Body of pancreas (tissue), 4 donors: ENCODE results near the gene DLG1. TPM values are rescaled to one million over a fixed set of nuclear protein-coding genes. Genes with fewer than 3 reads are reported as not detected.

Experiments
- ATAC-seq: fragments of 150-250 bp; one replicate; pipeline ENCODE4 v1.9.1; 2016
- DNase-seq, 4 donors: peaks; one replicate each; pipeline ENCODE4 v3.0.0-alpha.2; 2019
- H3K27ac ChIP-seq, 4 donors: fragments of 200-600 bp; sonication (generic); 1 replicate in 3 of 4; 2 replicates in 1 of 4; pipeline versions ENCODE4 v1.5.1 to v1.6.1; 2016 to 2019; ENCODE audit warnings: mild to moderate bottlenecking in 1 of 4, mixed read lengths in 1 of 4, moderate library complexity in 1 of 4
- H3K27me3 ChIP-seq, 2 donors: fragments of 200-600 bp; sonication (generic); one replicate each; pipeline ENCODE4 v1.6.0; 2016; ENCODE audit warnings: mild to moderate bottlenecking in 1 of 2
- H3K36me3 ChIP-seq, 2 donors: fragments of 200-600 bp; sonication (generic); replicated peaks in 1 of 2; 2 replicates each; pipeline ENCODE4 v1.5.1; 2016; ENCODE audit warnings: low read depth in 2 of 2; ENCODE audit not compliant: insufficient read depth in 1 of 2
- H3K4me1 ChIP-seq: fragments of 200-600 bp; sonication (generic); one replicate; pipeline ENCODE4 v1.6.0; 2016
- H3K4me3 ChIP-seq, 2 donors: fragments of 200-600 bp; sonication (generic); 1 replicate in 1 of 2; 2 replicates in 1 of 2; pipeline ENCODE4 v1.5.1; 2016 to 2019
- H3K9me3 ChIP-seq, 3 donors: fragments of 200-600 bp; sonication (generic); 1 replicate in 2 of 3; 2 replicates in 1 of 3; pipeline ENCODE4 v1.5.1; 2016
- POLR2A ChIP-seq, 3 donors: fragments of 450-650 bp; IDR thresholded peaks; one replicate each; pipeline ENCODE4 v1.6.1; 2016; ENCODE audit warnings: antibody characterized with exemption in 3 of 3, mild to moderate bottlenecking in 2 of 3
- WGBS, 2 donors: methylation state at CpG; one replicate each; pipeline ENCODE4 v1.1.5; 2017; 5-methylcytosine and 5-hydroxymethylcytosine counted together
- intact Hi-C: fragments of 100-400 bp; cut with DNase I; formaldehyde crosslinking; loops from one replicate; pipeline ENCODE4 v1.15.1; 2023
- total RNA-seq, 2 donors: library from RNA; depleted of rRNA; stranded (reverse); fragments of >200 nt; gene quantifications; one replicate each; pipeline ENCODE4 v1.1.0, GENCODE V29; 2016
- TF ChIP-seq, protein P1 (sequence below), 7 experiments: fragments of 450-650 bp in 4 of 7; fragments of 200-600 bp in 3 of 7; sonication (generic) in 3 of 7; IDR thresholded peaks; one replicate each; pipeline ENCODE4 v1.5.1; 2016 to 2019; ENCODE audit warnings: antibody characterized with exemption in 7 of 7

Gene DLG1
- total RNA-seq, 2 donors from 2014 or later = 45.8 to 48.8 TPM

DNA sequence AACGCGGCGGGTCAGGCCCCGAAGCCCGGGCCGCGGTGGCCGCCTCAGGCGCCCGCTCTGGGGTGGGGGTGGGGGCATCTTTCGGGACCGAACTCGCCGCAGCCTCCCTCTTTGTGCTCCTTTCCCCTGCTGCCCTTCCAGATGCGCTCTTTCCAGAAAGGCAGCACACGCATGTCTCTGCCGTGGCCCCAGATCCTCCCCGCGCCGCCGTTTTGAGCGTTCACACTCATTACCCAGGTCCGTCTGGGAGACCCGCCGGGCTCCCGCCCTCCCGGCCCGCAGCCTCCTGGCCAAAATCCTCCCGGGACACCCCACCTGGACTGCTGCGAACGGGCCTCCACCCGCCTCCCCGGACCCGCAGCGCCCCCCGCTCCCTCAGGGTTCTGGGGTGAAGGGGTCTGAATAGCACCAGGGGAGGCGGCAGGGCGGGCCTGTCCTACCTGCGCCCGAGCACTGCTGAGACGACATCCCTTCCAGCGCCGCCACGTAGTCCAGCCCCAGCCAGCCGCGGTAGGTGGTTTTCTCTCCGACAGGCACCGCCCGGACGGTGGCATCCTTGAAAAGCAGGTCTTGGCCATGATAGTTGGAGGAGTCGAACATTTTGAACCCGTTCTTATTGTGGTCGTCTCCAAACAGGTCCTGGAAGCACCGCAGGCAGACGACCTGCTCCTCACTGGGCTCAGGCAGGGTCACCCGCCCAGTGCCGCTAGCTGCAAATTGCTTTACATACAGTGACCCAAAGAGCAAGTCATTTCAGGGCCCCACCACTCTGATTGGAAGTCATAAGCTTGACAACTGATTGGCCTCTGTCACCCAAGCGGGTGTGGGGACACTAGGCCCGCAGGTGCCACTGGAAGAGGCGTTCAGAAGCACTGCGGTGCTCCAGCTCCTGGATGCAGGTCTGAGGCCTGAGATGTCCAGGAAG is 294.7 kb downstream of the DLG1 start:
- no peaks in the 10 kb centered on the region for H3K27me3 ChIP-seq
- ATAC-seq = peak; percentile 17
- H3K27ac ChIP-seq = peak overlapping the region; percentile 79 to 83 (median 80)
- intact Hi-C loops = no loop called here
- 0 to 29% methylated on average over 11 to 50 of the region's 61 CpGs for WGBS, 2 donors
- peaks cover 17% of the 10 kb centered on the region for H3K4me1 ChIP-seq
- H3K4me3 ChIP-seq = peak overlapping the region; percentile 6 to 28
- DNase-seq = peak; percentile 33 to 50 (median 45)
- no peaks in the 10 kb centered on the region for H3K9me3 ChIP-seq
- no peaks in the 10 kb centered on the region for H3K36me3 ChIP-seq
- TF ChIP-seq, protein P1, sequence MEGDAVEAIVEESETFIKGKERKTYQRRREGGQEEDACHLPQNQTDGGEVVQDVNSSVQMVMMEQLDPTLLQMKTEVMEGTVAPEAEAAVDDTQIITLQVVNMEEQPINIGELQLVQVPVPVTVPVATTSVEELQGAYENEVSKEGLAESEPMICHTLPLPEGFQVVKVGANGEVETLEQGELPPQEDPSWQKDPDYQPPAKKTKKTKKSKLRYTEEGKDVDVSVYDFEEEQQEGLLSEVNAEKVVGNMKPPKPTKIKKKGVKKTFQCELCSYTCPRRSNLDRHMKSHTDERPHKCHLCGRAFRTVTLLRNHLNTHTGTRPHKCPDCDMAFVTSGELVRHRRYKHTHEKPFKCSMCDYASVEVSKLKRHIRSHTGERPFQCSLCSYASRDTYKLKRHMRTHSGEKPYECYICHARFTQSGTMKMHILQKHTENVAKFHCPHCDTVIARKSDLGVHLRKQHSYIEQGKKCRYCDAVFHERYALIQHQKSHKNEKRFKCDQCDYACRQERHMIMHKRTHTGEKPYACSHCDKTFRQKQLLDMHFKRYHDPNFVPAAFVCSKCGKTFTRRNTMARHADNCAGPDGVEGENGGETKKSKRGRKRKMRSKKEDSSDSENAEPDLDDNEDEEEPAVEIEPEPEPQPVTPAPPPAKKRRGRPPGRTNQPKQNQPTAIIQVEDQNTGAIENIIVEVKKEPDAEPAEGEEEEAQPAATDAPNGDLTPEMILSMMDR (IDR thresholded peaks at IDR 0.05) = no peak
- peak in 2 of 3 donors; percentile 17 to 35 for TF ChIP-seq POLR2A (IDR thresholded peaks at IDR 0.05)

DNA sequence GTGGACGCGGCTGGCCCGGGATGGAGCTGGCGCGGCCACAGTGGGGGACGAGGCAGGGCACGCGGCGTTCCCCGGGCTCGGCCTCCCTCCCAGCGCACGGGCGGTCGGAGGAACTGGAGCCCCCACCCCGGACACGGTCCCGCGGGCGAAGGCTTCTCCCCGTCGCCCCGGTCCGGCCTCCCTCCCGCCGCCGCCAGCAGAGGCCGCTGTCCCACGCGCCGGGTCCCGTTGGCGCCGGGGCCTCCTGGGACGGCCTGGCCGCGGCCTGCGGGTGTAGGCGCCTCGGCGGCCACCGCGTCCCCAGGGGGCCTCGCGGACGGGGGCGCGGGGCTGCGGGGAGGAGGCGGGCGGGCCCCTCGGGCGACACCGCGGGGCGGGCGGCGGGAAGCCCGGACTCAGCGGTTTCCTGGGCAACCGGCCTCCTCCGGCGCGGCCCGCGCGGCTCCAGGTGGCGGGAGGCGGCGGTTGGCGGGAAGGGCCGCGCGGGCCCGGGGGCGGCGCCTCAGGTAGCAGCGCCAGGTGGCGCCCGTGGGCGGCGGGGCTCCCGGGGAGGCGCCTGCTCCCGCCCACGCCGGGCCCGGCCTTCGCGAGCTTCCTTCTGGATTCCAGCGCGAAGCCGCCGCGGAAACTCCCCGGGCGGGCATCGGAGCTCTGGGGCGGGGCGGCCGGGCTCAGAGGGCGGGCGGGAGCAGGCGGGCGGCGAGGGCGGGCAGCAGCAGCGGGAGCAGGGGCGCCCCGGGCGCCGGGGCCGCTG is 295.5 kb downstream of the DLG1 start:
- WGBS, 2 donors = 1% methylated on average over 82 of the region's 113 CpGs; no CpG with 5 or more reads in 1 of the 2 donors
- peaks cover 17% of the 10 kb centered on the region for H3K4me1 ChIP-seq
- peak overlapping the region in 1 of 2 donors; percentile 28 for H3K4me3 ChIP-seq
- ATAC-seq (peak; percentile 92), DNase-seq (peak; percentile 89 to 90 (median 90))
- intact Hi-C loops = no loop called here
- peak in 2 of 3 donors; percentile 9 to 33 for TF ChIP-seq POLR2A (IDR thresholded peaks at IDR 0.05)
- TF ChIP-seq, protein P1 (IDR thresholded peaks at IDR 0.05) = peak; percentile 43 to 83 (median 73)
- H3K27ac ChIP-seq = peak overlapping the region; percentile 79 to 83 (median 80)
- no peaks in the 10 kb centered on the region for H3K36me3 ChIP-seq
- H3K9me3 ChIP-seq = no peaks in the 10 kb centered on the region
- no peaks in the 10 kb centered on the region for H3K27me3 ChIP-seq

DNA sequence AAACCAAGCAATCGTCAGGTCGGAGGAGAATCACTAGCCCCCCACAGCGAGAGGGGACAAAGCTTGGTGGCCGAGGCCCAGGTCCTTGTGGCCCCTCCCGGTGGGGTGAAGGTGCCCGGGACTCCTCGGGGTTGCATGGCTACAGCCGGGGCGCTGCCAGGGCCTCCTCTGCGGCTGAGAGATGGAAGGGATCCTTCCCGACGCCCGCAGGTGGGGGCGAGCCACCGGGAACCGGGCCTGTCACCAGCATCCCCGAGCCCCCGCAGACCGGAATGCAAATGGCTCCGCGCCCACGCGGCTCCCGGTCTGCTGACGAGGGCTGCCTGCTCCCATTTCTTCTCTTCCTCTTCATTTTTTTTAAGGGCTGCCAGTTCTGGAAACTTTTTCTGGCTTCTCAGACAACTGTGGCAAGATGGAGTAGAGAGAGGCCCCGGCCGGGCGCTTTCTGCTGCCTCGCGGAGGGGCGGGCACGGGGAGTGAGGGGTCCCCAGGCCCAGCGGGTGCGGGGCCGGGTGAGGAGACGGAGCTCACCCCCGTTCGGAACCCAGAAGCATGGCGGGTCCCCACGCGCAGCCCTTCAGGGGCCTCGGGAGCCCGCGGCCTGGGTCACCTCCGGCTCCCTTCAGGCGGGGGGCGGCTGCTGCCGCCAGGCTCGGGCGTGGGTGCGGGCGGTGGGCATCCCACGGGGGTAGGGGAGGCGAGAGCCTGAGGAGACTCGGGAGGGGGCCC is 296.3 kb downstream of the DLG1 start:
- WGBS, 2 donors = 22 to 43% methylated on average over 19 to 49 of the region's 55 CpGs

More for the DNA sequence above, 296.3 kb downstream of the DLG1 start:
- Histone ChIP-seq H3K9me3 (no peaks in the 10 kb centered on the region), H3K27ac (peak overlapping the region; percentile 79 to 83 (median 80)), H3K4me1 (peaks cover 17% of the 10 kb centered on the region), H3K27me3 (no peaks in the 10 kb centered on the region), H3K4me3 (peak overlapping the region in 1 of 2 donors; percentile 2), H3K36me3 (no peaks in the 10 kb centered on the region)
- ATAC-seq (peak; percentile 13), DNase-seq (peak in 1 of 4 donors; percentile 28)
- intact Hi-C loops = no loop called here
- TF ChIP-seq, protein P1 (IDR thresholded peaks at IDR 0.05) = no peak
- TF ChIP-seq POLR2A (IDR thresholded peaks at IDR 0.05) = no peak
